ENCODE measurements around the gene GAPDH.

GRCh38 chr12:6552140-6552551 is 17.8 kb downstream of the GAPDH start:
- TF ChIP-seq CTCF (IDR thresholded peaks at IDR 0.05; ENCODE audit: low read depth, low read length, poor library complexity, severe bottlenecking) (no peak), EZH2phosphoT487 (IDR thresholded peaks at IDR 0.05; ENCODE audit: borderline replicate concordance, low read length) (no peak)

Measured in DOHH2 (cell line).